ENCODE measurements around the gene HOXD9.

DNA sequence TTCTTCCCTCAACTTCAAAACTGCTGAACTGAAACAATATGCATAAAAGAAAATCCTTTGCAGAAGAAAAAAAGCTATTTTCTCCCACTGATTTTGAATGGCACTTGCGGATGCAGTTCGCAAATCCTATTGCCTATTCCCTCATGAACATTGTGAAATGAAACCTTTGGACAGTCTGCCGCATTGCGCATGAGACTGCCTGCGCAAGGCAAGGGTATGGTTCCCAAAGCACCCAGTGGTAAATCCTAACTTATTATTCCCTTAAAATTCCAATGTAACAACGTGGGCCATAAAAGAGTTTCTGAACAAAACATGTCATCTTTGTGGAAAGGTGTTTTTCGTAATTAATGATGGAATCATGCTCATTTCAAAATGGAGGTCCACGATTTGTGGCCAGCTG, 15.4 kb downstream of the HOXD9 start:
- TF ChIP-seq CTCF (IDR thresholded peaks at IDR 0.05; ENCODE audit: low read depth, low read length) (no peak), EZH2phosphoT487 (IDR thresholded peaks at IDR 0.05; ENCODE audit: low read depth) (no peak)
